ENCODE results near the gene IER5. TPM values are rescaled to one million over a fixed set of nuclear protein-coding genes. Genes with fewer than 3 reads are reported as not detected.

The IER5 gene
- total and polyA plus RNA-seq, 9 of the 15 experiments (the other 6 are each of a cell fraction or from before 2014, with no cell fraction given) = 2.4 to 32.1 (median 12.0) TPM

DNA sequence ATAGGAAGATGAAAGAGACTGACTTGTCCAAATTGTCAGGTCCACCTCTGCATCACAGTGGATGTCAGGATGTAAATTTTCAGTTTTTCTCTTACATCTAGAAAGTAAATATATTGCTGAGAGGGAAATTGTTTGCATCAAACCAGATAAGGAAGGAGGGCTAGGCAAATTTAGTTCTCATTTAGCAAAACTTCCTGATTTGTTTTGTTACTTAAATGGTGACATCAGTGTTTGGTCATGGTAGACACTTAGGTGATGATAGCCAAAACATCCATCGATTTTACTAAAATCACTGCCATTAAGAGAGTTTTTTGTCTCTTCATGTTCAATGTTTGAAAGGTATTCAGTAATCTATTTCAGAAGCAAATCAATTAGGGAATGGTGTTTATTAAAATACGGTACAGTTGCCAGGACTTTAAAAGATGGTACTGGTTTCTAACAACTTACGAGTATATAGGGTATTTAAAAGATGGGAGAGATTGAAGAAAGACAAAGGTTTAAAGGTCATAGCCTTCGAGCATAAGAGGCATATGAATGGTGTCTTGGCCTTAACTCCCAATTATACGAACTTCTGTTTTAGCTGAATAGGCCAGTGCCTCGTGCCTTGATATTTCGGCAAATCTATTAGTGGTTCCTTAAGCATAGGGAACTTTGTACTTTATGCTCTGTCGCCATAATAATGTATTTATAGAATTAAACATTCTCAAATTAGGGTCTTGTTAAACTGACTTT is 3.0 kb downstream of the IER5 start:
- 46% methylated on average over 8 of the region's 8 CpGs for WGBS (ENCODE audit: insufficient coverage, low coverage, missing lambda C conversion rate)
- ChIA-PET CTCF (ENCODE audit: low intra/inter-chr PET ratio) (no interaction called here), POLR2A (interaction anchor here (0.6 to 10.3 kb wide), 30 partner anchors 11 to 1269 kb away, joined by 3 to 257 read pairs (median 4); no protein-coding TSS in a partner anchor)
- no peaks in the 10 kb centered on the region for H3K9me1 ChIP-seq (ENCODE audit: control insufficient read depth, insufficient read depth, low read length)
- 0 out of 3 replicates have a peak overlapping the region, but pooled peaks have one; percentile 82 for H3K27ac ChIP-seq (ENCODE audit: extremely low read depth, low read depth, low read length)
- H3K4me3 ChIP-seq = peak overlapping the region; percentile 84
- no peak for ATAC-seq
- H3K27me3 ChIP-seq (ENCODE audit: control insufficient read depth in 2 of 2, insufficient read depth in 2 of 2, low read length in 2 of 2) = no peaks in the 10 kb centered on the region
- no peak for DNase-seq (ENCODE audit: extremely low read depth in 1 of 4, low spot score in 3 of 4)
- H3K9ac ChIP-seq (ENCODE audit: insufficient read depth in 1 of 2, low read depth in 2 of 2, low read length in 2 of 2) = peak overlapping the region in 1 of 2 experiments; percentile 83; a peak in 1 of 4 replicates
- peak overlapping the region; percentile 88 for H3K4me2 ChIP-seq (ENCODE audit: insufficient read depth, low read length)
- FAIRE-seq = no peak
- peaks cover 35% of the 10 kb centered on the region for H4K20me1 ChIP-seq (replicated peaks; ENCODE audit: control insufficient read depth, insufficient read depth, low read length)
- H3K9me3 ChIP-seq (replicated peaks; ENCODE audit: control insufficient read depth, insufficient read depth, low read depth, low read length) = no peaks in the 10 kb centered on the region
- peaks cover 51% of the 10 kb centered on the region for H3K79me2 ChIP-seq (ENCODE audit: control insufficient read depth, insufficient read depth, low read length)
- BruUV-seq (replicated peaks) = no TSS peak
- H3K36me3 ChIP-seq (ENCODE audit: control insufficient read depth, insufficient read depth, low read length) = peaks cover 32% of the 10 kb centered on the region
- H2AFZ ChIP-seq (ENCODE audit: low read depth, low read length) = no peak overlapping the region
- in situ Hi-C loops (cut with MboI) (no loop called here), intact Hi-C loops (cut with micrococcal nuclease) (no loop called here)
- peaks cover 25 to 34% of the 10 kb centered on the region in 2 experiments for H3K4me1 ChIP-seq (replicated peaks in 1 of 2; ENCODE audit: control insufficient read depth in 2 of 2, insufficient read depth in 2 of 2, low read length in 2 of 2)
- peak in 1 of 2 experiments; percentile 8; a peak in 1 of 4 replicates for TF ChIP-seq RAD21 (CRISPR knock-in tag; conservative IDR thresholded peaks at IDR 0.05 in 1 of 2, IDR thresholded peaks at IDR 0.05 in 1 of 2)
- no peak for TF ChIP-seq TCF7L2 (IDR thresholded peaks at IDR 0.05; ENCODE audit: low read depth, low read length)
- 0 out of 2 replicates have a peak, but pooled peaks have one; percentile 21 for TF ChIP-seq TGIF2 (CRISPR knock-in tag; IDR thresholded peaks at IDR 0.05)
- no peak for TF ChIP-seq GTF2E2 (tag; IDR thresholded peaks at IDR 0.05)
- no peak for TF ChIP-seq ZC3H11A (IDR thresholded peaks at IDR 0.05; ENCODE audit: low read depth, low read length)
- no peak for TF ChIP-seq MBD2 (IDR thresholded peaks at IDR 0.05; ENCODE audit: borderline replicate concordance, low read depth)
- TF ChIP-seq NCOA6 (IDR thresholded peaks at IDR 0.05) = 0 out of 2 replicates have a peak, but pooled peaks have one; percentile 28
- no peak for TF ChIP-seq STAT5A (IDR thresholded peaks at IDR 0.05; ENCODE audit: borderline replicate concordance, low read length)
- TF ChIP-seq SRSF7 (optimal IDR thresholded peaks at IDR 0.05; ENCODE audit: low read depth, low read length) = no peak
- no peak for TF ChIP-seq ARID1B (IDR thresholded peaks at IDR 0.05)
- no peak for TF ChIP-seq TAF1 (IDR thresholded peaks at IDR 0.05; ENCODE audit: control insufficient read depth, extremely low read depth, insufficient read depth, low read length, severe bottlenecking)
- TF ChIP-seq POLR2AphosphoS2 (IDR thresholded peaks at IDR 0.05; ENCODE audit: low read length) = no peak
- TF ChIP-seq TCFL5 (CRISPR knock-in tag; conservative IDR thresholded peaks at IDR 0.05) = no peak
